WTC11 (cell line): ENCODE data around the gene GSG1L.

Source experiments
- ATF1 ChIP-seq: sonication (generic); formaldehyde crosslinking; IDR thresholded peaks from 2 replicates; pipeline ENCODE4 v1.8.1; 2023; ENCODE audit warnings: mild to moderate bottlenecking, moderate library complexity, missing genetic modification reagents
- EMX1 ChIP-seq: fragments of 250-450 bp; sonication (Bioruptor Pico); IDR thresholded peaks from 2 replicates; pipeline ENCODE4 v1.8.0; 2021; ENCODE audit warnings: mild to moderate bottlenecking
- ESRRA ChIP-seq: sonication (generic); formaldehyde crosslinking; IDR thresholded peaks from 2 replicates; pipeline ENCODE4 v1.8.1; 2022; ENCODE audit warnings: mild to moderate bottlenecking, missing genetic modification reagents, borderline replicate concordance
- NFATC4 ChIP-seq: fragments of 250-450 bp; sonication (Bioruptor Pico); IDR thresholded peaks from 2 replicates; pipeline ENCODE4 v1.9.0; 2021; ENCODE audit warnings: mild to moderate bottlenecking
- NFYB ChIP-seq: sonication (generic); formaldehyde crosslinking; conservative IDR thresholded peaks from 2 replicates; pipeline ENCODE4 v1.8.0; 2022; ENCODE audit warnings: low read depth, missing genetic modification reagents
- TEAD4 ChIP-seq: sonication (generic); formaldehyde crosslinking; IDR thresholded peaks from 2 replicates; pipeline ENCODE4 v1.8.0; 2022; ENCODE audit warnings: mild to moderate bottlenecking, missing genetic modification reagents
- TF ChIP-seq, protein P1 (sequence below): sonication (generic); formaldehyde crosslinking; IDR thresholded peaks from 2 replicates; pipeline ENCODE4 v1.8.0; 2022; ENCODE audit warnings: mild to moderate bottlenecking, missing genetic modification reagents
- TF ChIP-seq, protein P2 (sequence below): sonication (generic); formaldehyde crosslinking; IDR thresholded peaks from 2 replicates; pipeline ENCODE4 v1.8.0; 2023; ENCODE audit warnings: missing genetic modification reagents, mild to moderate bottlenecking, borderline replicate concordance
- TF ChIP-seq, protein P3 (sequence below): fragments of 200-600 bp; IDR thresholded peaks from 2 replicates; pipeline ENCODE4 v1.8.0; 2022; ENCODE audit warnings: antibody characterized with exemption
- TF ChIP-seq, protein P4 (sequence below): sonication (generic); formaldehyde crosslinking; IDR thresholded peaks from 2 replicates; pipeline ENCODE4 v1.8.1; 2022; ENCODE audit warnings: low read depth, missing genetic modification reagents, borderline replicate concordance
- TF ChIP-seq, protein P5 (sequence below): fragments of 250-450 bp; sonication (Bioruptor Pico); IDR thresholded peaks from 2 replicates; pipeline ENCODE4 v2.1.2; 2022; ENCODE audit warnings: mild to moderate bottlenecking, moderate library complexity
- TF ChIP-seq, protein P6 (sequence below): sonication (generic); formaldehyde crosslinking; IDR thresholded peaks from 2 replicates; pipeline ENCODE4 v1.8.1; 2023; ENCODE audit warnings: mild to moderate bottlenecking, missing genetic modification reagents
- TF ChIP-seq, protein P7 (sequence below): sonication (generic); formaldehyde crosslinking; IDR thresholded peaks from 2 replicates; pipeline ENCODE4 v1.8.0; 2022; ENCODE audit warnings: missing genetic modification reagents

DNA sequence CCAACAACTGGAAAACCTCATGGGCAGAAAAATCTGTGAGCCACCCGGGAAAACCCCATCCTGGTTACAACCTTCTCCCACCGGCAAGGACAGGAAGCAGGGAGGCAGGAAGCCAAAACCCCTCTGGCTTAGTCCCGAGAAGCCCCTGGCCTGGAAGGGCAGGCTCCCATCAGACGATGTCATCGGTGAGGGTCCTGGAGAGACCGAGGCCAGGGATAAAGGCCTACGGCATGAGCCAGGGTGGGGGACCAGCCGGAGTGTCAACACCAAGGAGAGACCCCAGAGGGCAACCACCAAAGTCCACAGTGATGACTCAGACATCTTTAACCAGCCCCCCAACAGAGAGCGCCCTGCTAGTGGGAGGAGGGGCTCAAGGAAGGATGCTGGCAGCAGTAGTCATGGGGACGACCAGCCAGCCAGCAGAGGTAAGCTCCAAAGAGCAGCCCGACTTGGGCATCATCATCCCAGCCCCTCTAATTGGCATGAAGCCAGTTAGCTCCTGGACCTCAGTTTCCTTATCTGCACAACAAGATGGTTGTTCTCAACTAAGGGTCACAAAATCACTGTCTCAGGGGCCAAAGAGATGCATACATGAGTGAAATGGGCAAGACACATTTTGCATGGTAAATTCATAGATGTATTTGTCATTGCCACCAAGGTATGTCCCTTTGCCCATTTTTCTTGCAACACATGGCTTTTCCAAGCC, 322.9 kb downstream of the GSG1L start:
- TF ChIP-seq NFYB (CRISPR knock-in tag) (no peak), ESRRA (CRISPR knock-in tag) (no peak), TEAD4 (CRISPR knock-in tag) (no peak), ATF1 (CRISPR knock-in tag) (no peak), NFATC4 (CRISPR knock-in tag) (no peak), EMX1 (CRISPR knock-in tag) (no peak)
- TF ChIP-seq, protein P1, sequence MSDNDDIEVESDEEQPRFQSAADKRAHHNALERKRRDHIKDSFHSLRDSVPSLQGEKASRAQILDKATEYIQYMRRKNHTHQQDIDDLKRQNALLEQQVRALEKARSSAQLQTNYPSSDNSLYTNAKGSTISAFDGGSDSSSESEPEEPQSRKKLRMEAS (CRISPR knock-in tag) = no peak
- TF ChIP-seq, protein P2, sequence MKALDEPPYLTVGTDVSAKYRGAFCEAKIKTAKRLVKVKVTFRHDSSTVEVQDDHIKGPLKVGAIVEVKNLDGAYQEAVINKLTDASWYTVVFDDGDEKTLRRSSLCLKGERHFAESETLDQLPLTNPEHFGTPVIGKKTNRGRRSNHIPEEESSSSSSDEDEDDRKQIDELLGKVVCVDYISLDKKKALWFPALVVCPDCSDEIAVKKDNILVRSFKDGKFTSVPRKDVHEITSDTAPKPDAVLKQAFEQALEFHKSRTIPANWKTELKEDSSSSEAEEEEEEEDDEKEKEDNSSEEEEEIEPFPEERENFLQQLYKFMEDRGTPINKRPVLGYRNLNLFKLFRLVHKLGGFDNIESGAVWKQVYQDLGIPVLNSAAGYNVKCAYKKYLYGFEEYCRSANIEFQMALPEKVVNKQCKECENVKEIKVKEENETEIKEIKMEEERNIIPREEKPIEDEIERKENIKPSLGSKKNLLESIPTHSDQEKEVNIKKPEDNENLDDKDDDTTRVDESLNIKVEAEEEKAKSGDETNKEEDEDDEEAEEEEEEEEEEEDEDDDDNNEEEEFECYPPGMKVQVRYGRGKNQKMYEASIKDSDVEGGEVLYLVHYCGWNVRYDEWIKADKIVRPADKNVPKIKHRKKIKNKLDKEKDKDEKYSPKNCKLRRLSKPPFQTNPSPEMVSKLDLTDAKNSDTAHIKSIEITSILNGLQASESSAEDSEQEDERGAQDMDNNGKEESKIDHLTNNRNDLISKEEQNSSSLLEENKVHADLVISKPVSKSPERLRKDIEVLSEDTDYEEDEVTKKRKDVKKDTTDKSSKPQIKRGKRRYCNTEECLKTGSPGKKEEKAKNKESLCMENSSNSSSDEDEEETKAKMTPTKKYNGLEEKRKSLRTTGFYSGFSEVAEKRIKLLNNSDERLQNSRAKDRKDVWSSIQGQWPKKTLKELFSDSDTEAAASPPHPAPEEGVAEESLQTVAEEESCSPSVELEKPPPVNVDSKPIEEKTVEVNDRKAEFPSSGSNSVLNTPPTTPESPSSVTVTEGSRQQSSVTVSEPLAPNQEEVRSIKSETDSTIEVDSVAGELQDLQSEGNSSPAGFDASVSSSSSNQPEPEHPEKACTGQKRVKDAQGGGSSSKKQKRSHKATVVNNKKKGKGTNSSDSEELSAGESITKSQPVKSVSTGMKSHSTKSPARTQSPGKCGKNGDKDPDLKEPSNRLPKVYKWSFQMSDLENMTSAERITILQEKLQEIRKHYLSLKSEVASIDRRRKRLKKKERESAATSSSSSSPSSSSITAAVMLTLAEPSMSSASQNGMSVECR (CRISPR knock-in tag) = no peak
- TF ChIP-seq, protein P3, sequence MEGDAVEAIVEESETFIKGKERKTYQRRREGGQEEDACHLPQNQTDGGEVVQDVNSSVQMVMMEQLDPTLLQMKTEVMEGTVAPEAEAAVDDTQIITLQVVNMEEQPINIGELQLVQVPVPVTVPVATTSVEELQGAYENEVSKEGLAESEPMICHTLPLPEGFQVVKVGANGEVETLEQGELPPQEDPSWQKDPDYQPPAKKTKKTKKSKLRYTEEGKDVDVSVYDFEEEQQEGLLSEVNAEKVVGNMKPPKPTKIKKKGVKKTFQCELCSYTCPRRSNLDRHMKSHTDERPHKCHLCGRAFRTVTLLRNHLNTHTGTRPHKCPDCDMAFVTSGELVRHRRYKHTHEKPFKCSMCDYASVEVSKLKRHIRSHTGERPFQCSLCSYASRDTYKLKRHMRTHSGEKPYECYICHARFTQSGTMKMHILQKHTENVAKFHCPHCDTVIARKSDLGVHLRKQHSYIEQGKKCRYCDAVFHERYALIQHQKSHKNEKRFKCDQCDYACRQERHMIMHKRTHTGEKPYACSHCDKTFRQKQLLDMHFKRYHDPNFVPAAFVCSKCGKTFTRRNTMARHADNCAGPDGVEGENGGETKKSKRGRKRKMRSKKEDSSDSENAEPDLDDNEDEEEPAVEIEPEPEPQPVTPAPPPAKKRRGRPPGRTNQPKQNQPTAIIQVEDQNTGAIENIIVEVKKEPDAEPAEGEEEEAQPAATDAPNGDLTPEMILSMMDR = no peak
- TF ChIP-seq, protein P4, sequence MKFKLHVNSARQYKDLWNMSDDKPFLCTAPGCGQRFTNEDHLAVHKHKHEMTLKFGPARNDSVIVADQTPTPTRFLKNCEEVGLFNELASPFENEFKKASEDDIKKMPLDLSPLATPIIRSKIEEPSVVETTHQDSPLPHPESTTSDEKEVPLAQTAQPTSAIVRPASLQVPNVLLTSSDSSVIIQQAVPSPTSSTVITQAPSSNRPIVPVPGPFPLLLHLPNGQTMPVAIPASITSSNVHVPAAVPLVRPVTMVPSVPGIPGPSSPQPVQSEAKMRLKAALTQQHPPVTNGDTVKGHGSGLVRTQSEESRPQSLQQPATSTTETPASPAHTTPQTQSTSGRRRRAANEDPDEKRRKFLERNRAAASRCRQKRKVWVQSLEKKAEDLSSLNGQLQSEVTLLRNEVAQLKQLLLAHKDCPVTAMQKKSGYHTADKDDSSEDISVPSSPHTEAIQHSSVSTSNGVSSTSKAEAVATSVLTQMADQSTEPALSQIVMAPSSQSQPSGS (CRISPR knock-in tag) = no peak
- TF ChIP-seq, protein P5, sequence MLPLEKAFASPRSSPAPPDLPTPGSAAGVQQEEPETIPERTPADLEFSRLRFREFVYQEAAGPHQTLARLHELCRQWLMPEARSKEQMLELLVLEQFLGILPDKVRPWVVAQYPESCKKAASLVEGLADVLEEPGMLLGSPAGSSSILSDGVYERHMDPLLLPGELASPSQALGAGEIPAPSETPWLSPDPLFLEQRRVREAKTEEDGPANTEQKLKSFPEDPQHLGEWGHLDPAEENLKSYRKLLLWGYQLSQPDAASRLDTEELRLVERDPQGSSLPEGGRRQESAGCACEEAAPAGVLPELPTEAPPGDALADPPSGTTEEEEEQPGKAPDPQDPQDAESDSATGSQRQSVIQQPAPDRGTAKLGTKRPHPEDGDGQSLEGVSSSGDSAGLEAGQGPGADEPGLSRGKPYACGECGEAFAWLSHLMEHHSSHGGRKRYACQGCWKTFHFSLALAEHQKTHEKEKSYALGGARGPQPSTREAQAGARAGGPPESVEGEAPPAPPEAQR (CRISPR knock-in tag) = no peak
- TF ChIP-seq, protein P6, sequence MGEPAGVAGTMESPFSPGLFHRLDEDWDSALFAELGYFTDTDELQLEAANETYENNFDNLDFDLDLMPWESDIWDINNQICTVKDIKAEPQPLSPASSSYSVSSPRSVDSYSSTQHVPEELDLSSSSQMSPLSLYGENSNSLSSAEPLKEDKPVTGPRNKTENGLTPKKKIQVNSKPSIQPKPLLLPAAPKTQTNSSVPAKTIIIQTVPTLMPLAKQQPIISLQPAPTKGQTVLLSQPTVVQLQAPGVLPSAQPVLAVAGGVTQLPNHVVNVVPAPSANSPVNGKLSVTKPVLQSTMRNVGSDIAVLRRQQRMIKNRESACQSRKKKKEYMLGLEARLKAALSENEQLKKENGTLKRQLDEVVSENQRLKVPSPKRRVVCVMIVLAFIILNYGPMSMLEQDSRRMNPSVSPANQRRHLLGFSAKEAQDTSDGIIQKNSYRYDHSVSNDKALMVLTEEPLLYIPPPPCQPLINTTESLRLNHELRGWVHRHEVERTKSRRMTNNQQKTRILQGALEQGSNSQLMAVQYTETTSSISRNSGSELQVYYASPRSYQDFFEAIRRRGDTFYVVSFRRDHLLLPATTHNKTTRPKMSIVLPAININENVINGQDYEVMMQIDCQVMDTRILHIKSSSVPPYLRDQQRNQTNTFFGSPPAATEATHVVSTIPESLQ (CRISPR knock-in tag) = no peak
- TF ChIP-seq, protein P7, sequence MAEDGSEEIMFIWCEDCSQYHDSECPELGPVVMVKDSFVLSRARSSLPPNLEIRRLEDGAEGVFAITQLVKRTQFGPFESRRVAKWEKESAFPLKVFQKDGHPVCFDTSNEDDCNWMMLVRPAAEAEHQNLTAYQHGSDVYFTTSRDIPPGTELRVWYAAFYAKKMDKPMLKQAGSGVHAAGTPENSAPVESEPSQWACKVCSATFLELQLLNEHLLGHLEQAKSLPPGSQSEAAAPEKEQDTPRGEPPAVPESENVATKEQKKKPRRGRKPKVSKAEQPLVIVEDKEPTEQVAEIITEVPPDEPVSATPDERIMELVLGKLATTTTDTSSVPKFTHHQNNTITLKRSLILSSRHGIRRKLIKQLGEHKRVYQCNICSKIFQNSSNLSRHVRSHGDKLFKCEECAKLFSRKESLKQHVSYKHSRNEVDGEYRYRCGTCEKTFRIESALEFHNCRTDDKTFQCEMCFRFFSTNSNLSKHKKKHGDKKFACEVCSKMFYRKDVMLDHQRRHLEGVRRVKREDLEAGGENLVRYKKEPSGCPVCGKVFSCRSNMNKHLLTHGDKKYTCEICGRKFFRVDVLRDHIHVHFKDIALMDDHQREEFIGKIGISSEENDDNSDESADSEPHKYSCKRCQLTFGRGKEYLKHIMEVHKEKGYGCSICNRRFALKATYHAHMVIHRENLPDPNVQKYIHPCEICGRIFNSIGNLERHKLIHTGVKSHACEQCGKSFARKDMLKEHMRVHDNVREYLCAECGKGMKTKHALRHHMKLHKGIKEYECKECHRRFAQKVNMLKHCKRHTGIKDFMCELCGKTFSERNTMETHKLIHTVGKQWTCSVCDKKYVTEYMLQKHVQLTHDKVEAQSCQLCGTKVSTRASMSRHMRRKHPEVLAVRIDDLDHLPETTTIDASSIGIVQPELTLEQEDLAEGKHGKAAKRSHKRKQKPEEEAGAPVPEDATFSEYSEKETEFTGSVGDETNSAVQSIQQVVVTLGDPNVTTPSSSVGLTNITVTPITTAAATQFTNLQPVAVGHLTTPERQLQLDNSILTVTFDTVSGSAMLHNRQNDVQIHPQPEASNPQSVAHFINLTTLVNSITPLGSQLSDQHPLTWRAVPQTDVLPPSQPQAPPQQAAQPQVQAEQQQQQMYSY (CRISPR knock-in tag) = no peak
